ENCODE data around the gene CACNG4. TPM values are rescaled to one million over a fixed set of nuclear protein-coding genes. Genes with fewer than 3 reads are reported as not detected.
A peak's percentile ranks its signal among the peaks of the same experiment; 100 is the strongest.
"Not testable (repeated sequence)": the region's sequence is repeated elsewhere in the genome, so short reads cannot be mapped to it uniquely, and the experiment has no call there.

Gene CACNG4
- total RNA-seq, 2 donors from 2014 or later: not detected

- DNase-seq (ENCODE audit: low spot score): no peak
- ATAC-seq: no peak
- Mint-ChIP-seq H3K4me1 (ENCODE audit: low read depth in 2 of 2) (no peaks in the 10 kb centered on the region), H3K36me3 (no peaks in the 10 kb centered on the region), H3K27me3 (peaks cover 21 to 27% of the 10 kb centered on the region in 2 donors), H3K27ac (no peak overlapping the region), H3K9me3 (no peaks in the 10 kb centered on the region), H3K4me3 (no peak overlapping the region)
Measured at GRCh38 chr17:66960613-66961012, 3.9 kb upstream of the CACNG4 start.

DNA sequence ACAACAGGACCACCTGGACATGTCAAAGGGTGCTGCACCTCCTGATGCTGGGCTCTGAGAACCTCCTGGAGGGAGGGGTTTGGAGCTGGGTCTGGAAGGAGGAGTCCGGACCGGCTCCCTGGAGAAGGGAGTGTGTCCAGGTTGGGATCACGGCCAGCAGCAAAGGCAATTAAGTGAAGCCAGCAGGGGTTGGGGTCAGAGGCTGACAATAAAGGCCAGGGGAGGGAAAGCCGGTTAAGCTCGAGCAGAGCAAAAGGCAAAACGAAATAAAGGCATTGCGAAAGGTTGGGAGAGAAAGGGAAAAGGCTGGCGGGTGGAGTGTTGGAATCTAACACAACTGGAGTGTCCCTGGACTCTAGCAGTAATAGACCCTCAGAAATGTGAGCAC lies 992 bp upstream of the CACNG4 start:
- peaks cover 39 to 45% of the 10 kb centered on the region in 2 donors for H3K27me3 Mint-ChIP-seq
- ATAC-seq: no peak
- H3K4me3 Mint-ChIP-seq: peak overlapping the region; percentile 52

GRCh38 chr17:66964930-66965800 lies 658 bp downstream of the CACNG4 start:
- ATAC-seq: no peak
- Mint-ChIP-seq H3K27ac (no peak overlapping the region), H3K27me3 (peaks cover 44 to 51% of the 10 kb centered on the region in 2 donors), H3K9me3 (no peaks in the 10 kb centered on the region), H3K36me3 (no peaks in the 10 kb centered on the region), H3K4me3 (peak overlapping the region; percentile 56), H3K4me1 (ENCODE audit: low read depth in 2 of 2) (peaks cover 4 to 5% of the 10 kb centered on the region in 2 donors)
- no peak for DNase-seq (ENCODE audit: low spot score)

More for the DNA sequence above, 992 bp upstream of the CACNG4 start:
- DNase-seq (ENCODE audit: low spot score): no peak
- Mint-ChIP-seq H3K9me3 (no peaks in the 10 kb centered on the region), H3K4me1 (ENCODE audit: low read depth in 2 of 2) (peaks cover 4 to 5% of the 10 kb centered on the region in 2 donors), H3K27ac (no peak overlapping the region), H3K36me3 (no peaks in the 10 kb centered on the region)

DNA sequence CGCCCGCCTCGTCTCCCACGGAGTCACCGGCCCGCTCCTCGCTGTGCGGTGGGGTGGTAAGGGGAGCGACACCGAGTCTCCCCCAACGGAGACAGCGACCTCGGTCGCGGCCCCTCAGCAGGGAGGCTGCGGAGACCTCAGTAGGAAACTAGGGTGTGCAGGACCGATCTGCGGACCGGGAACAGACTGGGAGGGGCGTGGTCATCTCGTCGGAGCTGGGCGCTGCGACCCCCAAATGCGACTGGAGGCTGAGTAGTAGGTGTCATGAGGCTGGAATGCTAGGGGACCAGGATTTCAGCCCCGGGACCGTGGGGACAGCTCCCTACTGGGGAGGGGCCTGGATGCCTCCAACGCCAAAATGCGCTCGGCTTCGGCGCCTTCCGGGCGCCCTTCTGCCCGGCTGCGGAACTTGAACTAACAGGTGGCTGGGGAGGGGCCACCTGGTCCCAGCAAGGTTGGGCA lies 1.3 kb downstream of the CACNG4 start:
- Mint-ChIP-seq H3K36me3 (no peaks in the 10 kb centered on the region), H3K4me1 (ENCODE audit: low read depth in 2 of 2) (peaks cover 4 to 5% of the 10 kb centered on the region in 2 donors), H3K27ac (no peak overlapping the region), H3K9me3 (no peaks in the 10 kb centered on the region), H3K4me3 (no peak overlapping the region), H3K27me3 (peaks cover 44 to 51% of the 10 kb centered on the region in 2 donors)
- no peak for DNase-seq (ENCODE audit: low spot score)
- no peak for ATAC-seq

DNA sequence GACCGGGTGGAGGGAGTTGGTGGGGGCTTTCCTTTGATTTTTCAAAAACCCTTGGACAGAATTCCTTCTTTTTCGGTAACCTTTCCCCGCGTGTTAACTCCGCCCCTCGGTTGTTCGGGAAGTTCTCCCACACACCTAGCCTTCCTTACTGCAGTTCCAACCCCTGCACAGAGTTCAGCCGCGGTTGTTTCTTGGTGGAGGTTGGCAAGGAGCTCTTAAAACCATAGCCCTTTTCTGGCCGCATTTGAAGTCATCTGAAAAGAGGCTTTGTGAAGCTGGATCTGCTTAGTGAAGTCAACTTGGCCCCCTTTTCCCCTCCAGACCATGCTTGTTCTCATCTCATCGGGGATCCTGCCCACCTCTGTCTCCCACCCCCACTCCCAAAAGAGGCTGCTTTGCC lies 1.8 kb downstream of the CACNG4 start:
- H3K27ac Mint-ChIP-seq: no peak overlapping the region
- peak overlapping the region; percentile 26 for H3K4me3 Mint-ChIP-seq
- DNase-seq (ENCODE audit: low spot score) (no peak), ATAC-seq (no peak)
- H3K27me3 Mint-ChIP-seq: peaks cover 45 to 53% of the 10 kb centered on the region in 2 donors
- H3K9me3 Mint-ChIP-seq: no peaks in the 10 kb centered on the region
- H3K36me3 Mint-ChIP-seq: no peaks in the 10 kb centered on the region
- peaks cover 4 to 5% of the 10 kb centered on the region in 2 donors for H3K4me1 Mint-ChIP-seq (ENCODE audit: low read depth in 2 of 2)

GRCh38 chr17:66966704-66967418 lies 2.4 kb downstream of the CACNG4 start:
- Mint-ChIP-seq H3K27me3 (peaks cover 51 to 58% of the 10 kb centered on the region in 2 donors), H3K27ac (no peak overlapping the region), H3K9me3 (no peaks in the 10 kb centered on the region), H3K4me1 (ENCODE audit: low read depth in 2 of 2) (peaks cover 4 to 5% of the 10 kb centered on the region in 2 donors), H3K4me3 (peak overlapping the region; percentile 26), H3K36me3 (no peaks in the 10 kb centered on the region)
- no peak for ATAC-seq
- DNase-seq (ENCODE audit: low spot score): no peak

GRCh38 chr17:66967837-66968543 lies 3.5 kb downstream of the CACNG4 start:
- H3K4me1 Mint-ChIP-seq (ENCODE audit: low read depth in 2 of 2): peaks cover 4 to 5% of the 10 kb centered on the region in 2 donors
- DNase-seq (ENCODE audit: low spot score) (no peak), ATAC-seq (no peak)
- no peaks in the 10 kb centered on the region for H3K9me3 Mint-ChIP-seq
- no peak overlapping the region for H3K4me3 Mint-ChIP-seq
- no peaks in the 10 kb centered on the region for H3K36me3 Mint-ChIP-seq
- H3K27me3 Mint-ChIP-seq: peaks cover 42 to 49% of the 10 kb centered on the region in 2 donors
- no peak overlapping the region for H3K27ac Mint-ChIP-seq

DNA sequence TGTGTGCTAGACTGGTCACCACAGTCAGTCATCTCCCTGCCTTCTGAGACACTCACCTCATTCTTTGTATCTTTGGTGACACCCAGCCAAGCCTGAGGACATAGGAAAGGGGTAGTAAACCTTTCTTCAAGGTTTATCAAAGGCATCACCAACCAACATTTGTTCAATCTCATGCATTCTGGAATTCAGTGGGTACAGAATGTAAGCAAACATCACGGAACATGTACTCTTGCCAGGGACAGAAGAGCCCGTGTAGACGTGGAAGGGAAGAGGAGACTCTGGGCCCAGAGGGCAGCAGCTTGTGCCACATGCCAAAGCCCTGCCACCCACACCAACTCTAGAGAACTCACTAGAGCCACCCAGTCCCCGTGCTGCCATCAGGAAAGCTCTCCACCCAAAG lies 4.4 kb downstream of the CACNG4 start:
- H3K27ac Mint-ChIP-seq: no peak overlapping the region
- H3K4me1 Mint-ChIP-seq (ENCODE audit: low read depth in 2 of 2): peaks cover 4 to 5% of the 10 kb centered on the region in 2 donors
- ATAC-seq: no peak
- H3K27me3 Mint-ChIP-seq: peaks cover 35 to 44% of the 10 kb centered on the region in 2 donors
- no peak for DNase-seq (ENCODE audit: low spot score)
- no peak overlapping the region for H3K4me3 Mint-ChIP-seq
- no peaks in the 10 kb centered on the region for H3K36me3 Mint-ChIP-seq
- H3K9me3 Mint-ChIP-seq: no peaks in the 10 kb centered on the region

DNA sequence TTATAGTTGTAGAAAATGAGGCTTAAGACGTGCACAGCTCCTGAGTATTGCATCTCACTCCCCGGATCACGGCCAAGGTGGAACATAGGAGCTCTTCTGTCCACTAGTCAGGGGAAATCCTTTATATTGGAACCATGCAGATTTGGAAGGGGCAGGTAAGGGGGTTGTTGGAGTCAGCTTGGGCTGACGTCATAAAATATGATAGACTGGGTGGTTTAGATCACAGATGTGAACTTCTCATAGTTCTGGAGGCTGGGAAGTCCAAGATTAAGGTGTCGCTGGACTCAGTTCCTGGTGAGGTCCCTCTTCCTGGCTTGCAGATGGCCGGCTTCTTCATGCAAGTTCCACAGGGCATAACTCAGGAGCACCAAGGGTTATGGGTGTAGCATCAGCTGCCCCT lies 5.6 kb downstream of the CACNG4 start:
- ATAC-seq (no peak), DNase-seq (ENCODE audit: low spot score) (no peak)
- Mint-ChIP-seq H3K9me3 (no peaks in the 10 kb centered on the region), H3K36me3 (no peaks in the 10 kb centered on the region), H3K27me3 (peaks cover 35 to 45% of the 10 kb centered on the region in 2 donors), H3K4me1 (ENCODE audit: low read depth in 2 of 2) (peaks cover 4 to 5% of the 10 kb centered on the region in 2 donors), H3K4me3 (no peak overlapping the region), H3K27ac (no peak overlapping the region)

- Mint-ChIP-seq H3K4me3 (no peak overlapping the region), H3K36me3 (no peaks in the 10 kb centered on the region), H3K27me3 (peaks cover 35 to 45% of the 10 kb centered on the region in 2 donors), H3K27ac (no peak overlapping the region), H3K4me1 (ENCODE audit: low read depth in 2 of 2) (peaks cover 4 to 5% of the 10 kb centered on the region in 2 donors), H3K9me3 (no peaks in the 10 kb centered on the region)
- DNase-seq (ENCODE audit: low spot score): no peak
- no peak for ATAC-seq
Measured at GRCh38 chr17:66970797-66971196, 6.3 kb downstream of the CACNG4 start.

- DNase-seq (ENCODE audit: low spot score) (no peak), ATAC-seq (no peak)
- H3K27ac Mint-ChIP-seq: no peak overlapping the region
- no peaks in the 10 kb centered on the region for H3K9me3 Mint-ChIP-seq
- no peaks in the 10 kb centered on the region for H3K36me3 Mint-ChIP-seq
- H3K4me1 Mint-ChIP-seq (ENCODE audit: low read depth in 2 of 2): peaks cover 4% of the 10 kb centered on the region in 2 donors
- H3K27me3 Mint-ChIP-seq: peaks cover 37 to 44% of the 10 kb centered on the region in 2 donors
- no peak overlapping the region for H3K4me3 Mint-ChIP-seq
Measured at GRCh38 chr17:66971264-66971663, 6.8 kb downstream of the CACNG4 start.

- H3K4me1 Mint-ChIP-seq (ENCODE audit: low read depth in 2 of 2): peaks cover 1 to 3% of the 10 kb centered on the region in 2 donors
- ATAC-seq (no peak), DNase-seq (ENCODE audit: low spot score) (no peak)
- peaks cover 36 to 41% of the 10 kb centered on the region in 2 donors for H3K27me3 Mint-ChIP-seq
- H3K9me3 Mint-ChIP-seq: no peaks in the 10 kb centered on the region
- H3K36me3 Mint-ChIP-seq: no peaks in the 10 kb centered on the region
- no peak overlapping the region for H3K27ac Mint-ChIP-seq
- H3K4me3 Mint-ChIP-seq: no peak overlapping the region
Measured at GRCh38 chr17:66971730-66972441, 7.4 kb downstream of the CACNG4 start.

- not testable (repeated sequence) for ATAC-seq; DNase-seq (ENCODE audit: low spot score); H3K4me1 Mint-ChIP-seq (ENCODE audit: low read depth in 2 of 2); H3K9me3 Mint-ChIP-seq; H3K36me3 Mint-ChIP-seq; H3K4me3 Mint-ChIP-seq; H3K27ac Mint-ChIP-seq
- peaks cover 37 to 40% of the 10 kb centered on the region in 2 donors for H3K27me3 Mint-ChIP-seq
Measured at GRCh38 chr17:66972442-66972830, 7.9 kb downstream of the CACNG4 start.

Measured in natural killer cell treated with Interleukin-12 subunit alpha and Interleukin-12 subunit beta and Interleukin-15 and Interleukin-18, amount 100 ng/mL, for 72 hours (primary cell).